ENCODE data around the gene OR1J2.

DNA sequence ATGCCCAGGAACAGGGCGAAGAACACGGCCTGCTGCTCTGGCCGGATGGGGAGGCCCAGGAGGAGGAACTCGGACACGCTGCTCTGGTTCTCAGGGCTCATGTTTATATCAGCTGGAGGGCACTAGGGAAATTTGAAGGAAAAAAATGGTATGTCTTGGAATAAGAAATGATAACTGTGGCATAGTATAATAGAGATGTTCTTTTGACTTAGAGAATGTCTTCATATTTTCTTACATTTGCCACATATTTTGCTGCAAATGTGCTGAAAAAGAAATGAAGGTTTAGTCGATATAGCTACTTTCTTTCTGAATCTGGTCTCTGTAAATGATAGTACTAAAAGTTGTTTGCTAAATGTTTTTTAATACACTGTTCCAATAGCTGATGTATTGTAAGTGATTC lies 32.8 kb upstream of the OR1J2 start, which contains the start of gene OR1J1:
- TF ChIP-seq, protein P1, sequence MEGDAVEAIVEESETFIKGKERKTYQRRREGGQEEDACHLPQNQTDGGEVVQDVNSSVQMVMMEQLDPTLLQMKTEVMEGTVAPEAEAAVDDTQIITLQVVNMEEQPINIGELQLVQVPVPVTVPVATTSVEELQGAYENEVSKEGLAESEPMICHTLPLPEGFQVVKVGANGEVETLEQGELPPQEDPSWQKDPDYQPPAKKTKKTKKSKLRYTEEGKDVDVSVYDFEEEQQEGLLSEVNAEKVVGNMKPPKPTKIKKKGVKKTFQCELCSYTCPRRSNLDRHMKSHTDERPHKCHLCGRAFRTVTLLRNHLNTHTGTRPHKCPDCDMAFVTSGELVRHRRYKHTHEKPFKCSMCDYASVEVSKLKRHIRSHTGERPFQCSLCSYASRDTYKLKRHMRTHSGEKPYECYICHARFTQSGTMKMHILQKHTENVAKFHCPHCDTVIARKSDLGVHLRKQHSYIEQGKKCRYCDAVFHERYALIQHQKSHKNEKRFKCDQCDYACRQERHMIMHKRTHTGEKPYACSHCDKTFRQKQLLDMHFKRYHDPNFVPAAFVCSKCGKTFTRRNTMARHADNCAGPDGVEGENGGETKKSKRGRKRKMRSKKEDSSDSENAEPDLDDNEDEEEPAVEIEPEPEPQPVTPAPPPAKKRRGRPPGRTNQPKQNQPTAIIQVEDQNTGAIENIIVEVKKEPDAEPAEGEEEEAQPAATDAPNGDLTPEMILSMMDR (IDR thresholded peaks at IDR 0.05) = no peak
- no peak for TF ChIP-seq POLR2A (IDR thresholded peaks at IDR 0.05)
